ENCODE measurements around the gene SLC22A23. TPM values are rescaled to one million over a fixed set of nuclear protein-coding genes. Genes with fewer than 3 reads are reported as not detected.

The SLC22A23 gene
- total and polyA plus RNA-seq, 2 of the 4 experiments (the other 2 are of a cell fraction), result 0.72 to 1.6 TPM

- Histone ChIP-seq H2BK120ac (ENCODE audit: low read depth, low read length) (no peak overlapping the region), H3K36me3 (ENCODE audit: control insufficient read depth, insufficient read depth, low read length) (peaks cover 26% of the 10 kb centered on the region), H2BK5ac (ENCODE audit: low read depth, low read length, poor library complexity, severe bottlenecking) (no peak overlapping the region), H3K9ac (ENCODE audit: low read depth, low read length) (no peak overlapping the region), H3K23ac (ENCODE audit: low read depth, low read length) (no peak overlapping the region), H3K4me1 (ENCODE audit: control insufficient read depth, insufficient read depth, low read length) (peaks cover 8% of the 10 kb centered on the region; the same call in 1 of the 2 replicates), H3K79me1 (ENCODE audit: low read depth in 1 of 2, low read length in 2 of 2) (peaks cover 45 to 70% of the 10 kb centered on the region in 2 experiments), H3K18ac (ENCODE audit: low read depth, low read length) (no peak overlapping the region), H3K4me3 (ENCODE audit: insufficient read depth, low read depth, low read length) (no peak overlapping the region), H2BK15ac (ENCODE audit: low read depth, low read length) (no peak overlapping the region), H2AFZ (replicated peaks; ENCODE audit: low read length, poor library complexity) (no peak overlapping the region), H3K27me3 (ENCODE audit: control insufficient read depth, insufficient read depth, low read length) (no peaks in the 10 kb centered on the region), H4K8ac (ENCODE audit: low read depth in 2 of 2, low read length in 2 of 2) (no peak overlapping the region), H3K9me3 (ENCODE audit: control insufficient read depth, insufficient read depth, low read length) (no peaks in the 10 kb centered on the region), H4K91ac (ENCODE audit: insufficient read depth, low read depth, low read length) (no peak overlapping the region), H3K9me1 (ENCODE audit: insufficient read depth, low read length) (peaks cover 7% of the 10 kb centered on the region; the same call in 1 of the 2 replicates), H3K4me2 (ENCODE audit: low read depth, low read length) (no peak overlapping the region), H3K27ac (ENCODE audit: insufficient read depth, low read length) (no peak overlapping the region), H3K4ac (ENCODE audit: low read depth, low read length) (no peak overlapping the region), H2AK9ac (replicated peaks; ENCODE audit: low read depth, low read length, poor library complexity) (no peak overlapping the region), H4K5ac (ENCODE audit: low read depth, low read length) (no peak overlapping the region), H2AK5ac (ENCODE audit: low read depth, low read length) (no peak overlapping the region), H3K56ac (ENCODE audit: extremely low read depth, insufficient read depth, low read length) (no peak overlapping the region), H3K14ac (replicated peaks; ENCODE audit: low read depth, low read length) (no peak overlapping the region), H4K20me1 (ENCODE audit: insufficient read depth, low read length) (peaks cover 24% of the 10 kb centered on the region), H2BK20ac (ENCODE audit: low read depth, low read length) (no peak overlapping the region)
- WGBS, 2 experiments (ENCODE audit: extremely low coverage in 2 of 2, insufficient read length in 1 of 2), result no CpG with 5 or more reads among the region's 9 CpGs
- DNase-seq (no peak), ATAC-seq (ENCODE audit: low read depth) (no peak)
- ChIA-PET POLR2A (ENCODE audit: unreplicated experiment) (no interaction called here), CTCF (interaction anchor here (1.8 kb wide), 1 partner anchor 15 kb away, joined by 7 read pairs; no protein-coding TSS in a partner anchor)
- dilution Hi-C loops (cut with HindIII; ENCODE audit: low sequenced_read_pairs, unreplicated experiment) (no loop called here), in situ Hi-C loops (cut with MboI; ENCODE audit: low sequenced_read_pairs) (no loop called here), intact Hi-C loops (cut with micrococcal nuclease) (no loop called here)
- no TSS peak for BruUV-seq (replicated peaks)
- TF ChIP-seq USF2 (IDR thresholded peaks at IDR 0.05; ENCODE audit: low read depth, low read length), result no peak
- no peak for TF ChIP-seq FOS (IDR thresholded peaks at IDR 0.05; ENCODE audit: low read depth, low read length)
- TF ChIP-seq CEBPB (IDR thresholded peaks at IDR 0.05; ENCODE audit: low read depth, low read length), result no peak
Measured at GRCh38 chr6:3266170-3266569, 190.7 kb downstream of the SLC22A23 start.
